CD8-positive, alpha-beta memory T cell (primary cell): ENCODE results near the gene IFT43. TPM values are rescaled to one million over a fixed set of nuclear protein-coding genes. Genes with fewer than 3 reads are reported as not detected.
"Not testable (repeated sequence)": the region's sequence is repeated elsewhere in the genome, so short reads cannot be mapped to it uniquely, and the experiment has no call there.

Experiments
- CTCF ChIA-PET: fragments of 350-600 bp; sonication (Branson Sonifier 250); formaldehyde crosslinking; loops from one replicate; lab custom pipeline; 2021; ENCODE audit warnings: antibody characterized with exemption; lab: Charles Lee
- POLR2A ChIA-PET: fragments of 350-600 bp; sonication (Branson Sonifier 250); formaldehyde crosslinking; loops from one replicate; lab custom pipeline; 2021; ENCODE audit warnings: antibody characterized with exemption; lab: Charles Lee
- DNase-seq, 5 donors: peaks; one replicate each; pipeline versions ENCODE4 v3.0.0 to v3.0.0-alpha.2; 2020 to 2022; ENCODE audit warnings: mixed read lengths in 1 of 5
- H3K27ac ChIP-seq: one replicate; pipeline ENCODE4 v1.7.0; 2013; ENCODE audit warnings: low read depth, mild to moderate bottlenecking, low read length, moderate library complexity
- H3K27me3 ChIP-seq: 2 replicates; pipeline ENCODE4 v1.7.0; 2013; ENCODE audit warnings: low read length, mild to moderate bottlenecking; ENCODE audit not compliant: insufficient read depth, poor library complexity, severe bottlenecking
- H3K36me3 ChIP-seq: 2 replicates; pipeline ENCODE4 v1.7.0; 2013; ENCODE audit warnings: mild to moderate bottlenecking, low read length, moderate library complexity; ENCODE audit not compliant: insufficient read depth
- H3K4me1 ChIP-seq: 2 replicates; pipeline ENCODE4 v1.7.0; 2013; ENCODE audit warnings: mild to moderate bottlenecking, low read length, moderate library complexity; ENCODE audit not compliant: insufficient read depth
- H3K4me3 ChIP-seq: 2 replicates; pipeline ENCODE4 v1.7.0; 2013; ENCODE audit warnings: mild to moderate bottlenecking, low read length
- H3K9me3 ChIP-seq: 2 replicates; pipeline ENCODE4 v1.7.0; 2013; ENCODE audit warnings: mild to moderate bottlenecking, low read length
- H3K27ac Mint-ChIP-seq, 8 donors: one replicate each; pipeline ENCODE4 v1.8.0; 2020 to 2021; ENCODE audit warnings: mixed read lengths in 8 of 8, mild to moderate bottlenecking in 6 of 8, inconsistent platforms in 3 of 8, moderate library complexity in 3 of 8
- H3K27me3 Mint-ChIP-seq, 2 donors: one replicate each; pipeline ENCODE4 v1.8.0; 2020 to 2021; ENCODE audit warnings: mixed read lengths in 2 of 2, mild to moderate bottlenecking in 1 of 2, moderate library complexity in 1 of 2
- H3K36me3 Mint-ChIP-seq, 3 donors: one replicate each; pipeline ENCODE4 v1.8.0; 2020 to 2021; ENCODE audit warnings: mixed read lengths in 3 of 3, inconsistent platforms in 1 of 3, mild to moderate bottlenecking in 1 of 3
- H3K4me1 Mint-ChIP-seq, 3 donors: one replicate each; pipeline ENCODE4 v1.8.0; 2020 to 2021; ENCODE audit warnings: mixed read lengths in 3 of 3, inconsistent platforms in 1 of 3, mild to moderate bottlenecking in 1 of 3
- H3K4me3 Mint-ChIP-seq, 7 donors: one replicate each; pipeline ENCODE4 v1.8.0; 2020 to 2021; ENCODE audit warnings: mixed read lengths in 7 of 7, mild to moderate bottlenecking in 6 of 7, moderate library complexity in 4 of 7, inconsistent platforms in 2 of 7
- H3K9me3 Mint-ChIP-seq, 5 donors: one replicate each; pipeline ENCODE4 v1.8.0; 2020 to 2022; ENCODE audit warnings: mixed read lengths in 5 of 5, mild to moderate bottlenecking in 3 of 5, moderate library complexity in 2 of 5, inconsistent platforms in 1 of 5
- polyA plus RNA-seq: library from polyadenylated mRNA; unstranded; fragments of 300-500 nt; fragmentation: Illumina TruSeq; gene quantifications from one replicate; pipeline ENCODE4 v1.2.3, GENCODE V29; 2021
- total RNA-seq, 2 experiments: library from RNA; stranded (reverse); gene quantifications; one replicate each; pipeline ENCODE4 v1.2.3, GENCODE V29; 2021

IFT43 gene
- total and polyA plus RNA-seq, 3 experiments from 2014 or later, result 12.6 to 14.4 (median 14.2) TPM

- no peak overlapping the region for H3K4me3 Mint-ChIP-seq
- no peak overlapping the region for H3K4me3 ChIP-seq
- POLR2A ChIA-PET, result no interaction called here
- no peaks in the 10 kb centered on the region for H3K4me1 ChIP-seq
- no peaks in the 10 kb centered on the region for H3K27me3 Mint-ChIP-seq
- H3K27me3 ChIP-seq, result no peaks in the 10 kb centered on the region
- H3K27ac Mint-ChIP-seq, result peak overlapping the region in 2 of 8 donors; percentile 38 to 61
- H3K36me3 Mint-ChIP-seq, result peaks cover 51 to 70% (median 55%) of the 10 kb centered on the region in 3 donors
- peaks cover 1% of the 10 kb centered on the region for H3K36me3 ChIP-seq
- no peak overlapping the region for H3K27ac ChIP-seq
- no peak for DNase-seq
- CTCF ChIA-PET, result no interaction called here
- no peaks in the 10 kb centered on the region for H3K9me3 ChIP-seq
- H3K4me1 Mint-ChIP-seq, result peaks cover 0 to 2% (median 0%) of the 10 kb centered on the region in 3 donors
- H3K9me3 Mint-ChIP-seq, result peaks cover 4 to 18% (median 10%) of the 10 kb centered on the region in 5 donors
These were observed 16.8 kb downstream of the IFT43 start for GRCh38 chr14:76002383-76002782.

DNA sequence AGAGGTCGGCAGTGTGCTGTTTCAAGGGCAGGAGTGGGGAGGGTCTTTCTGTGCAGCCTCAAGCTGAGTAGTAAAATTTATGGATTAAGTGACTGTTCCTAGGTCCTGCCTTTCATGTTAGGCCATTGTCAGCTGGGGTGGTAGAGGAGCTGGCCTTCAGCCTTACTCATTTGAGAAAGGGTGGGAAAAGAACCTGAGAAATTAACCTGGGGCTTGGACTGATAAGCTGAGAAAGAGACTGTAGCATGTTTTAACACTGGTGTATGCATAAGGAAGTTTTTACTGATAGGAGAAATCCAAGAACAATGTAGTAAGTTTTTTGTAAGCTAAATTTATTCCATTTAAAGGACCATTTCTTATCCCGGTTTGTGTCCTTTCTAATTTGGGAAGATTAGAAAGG lies 20.7 kb downstream of the IFT43 start:
- Histone ChIP-seq H3K27ac (no peak overlapping the region), H3K4me1 (no peaks in the 10 kb centered on the region), H3K4me3 (no peak overlapping the region), H3K27me3 (no peaks in the 10 kb centered on the region), H3K9me3 (no peaks in the 10 kb centered on the region), H3K36me3 (no peaks in the 10 kb centered on the region)
- Mint-ChIP-seq H3K4me1 (no peaks in the 10 kb centered on the region), H3K9me3 (peaks cover 4 to 18% (median 10%) of the 10 kb centered on the region in 5 donors), H3K36me3 (peaks cover 36 to 63% (median 47%) of the 10 kb centered on the region in 3 donors), H3K27me3 (no peaks in the 10 kb centered on the region), H3K27ac (no peak overlapping the region), H3K4me3 (no peak overlapping the region)
- ChIA-PET POLR2A (no interaction called here), CTCF (interaction anchor here (0.7 kb wide), 1 partner anchor 1433 kb away, joined by 3 read pairs; no protein-coding TSS in a partner anchor)
- DNase-seq, result no peak

GRCh38 chr14:76007379-76007778 lies 21.8 kb downstream of the IFT43 start:
- peaks cover 4 to 18% (median 10%) of the 10 kb centered on the region in 5 donors for H3K9me3 Mint-ChIP-seq
- H3K36me3 ChIP-seq, result peaks cover 6% of the 10 kb centered on the region
- H3K27me3 ChIP-seq, result no peaks in the 10 kb centered on the region
- H3K4me3 ChIP-seq, result no peak overlapping the region
- ChIA-PET POLR2A (no interaction called here), CTCF (no interaction called here)
- H3K27me3 Mint-ChIP-seq, result no peaks in the 10 kb centered on the region
- no peak overlapping the region for H3K4me3 Mint-ChIP-seq
- no peaks in the 10 kb centered on the region for H3K4me1 Mint-ChIP-seq
- no peak for DNase-seq
- no peaks in the 10 kb centered on the region for H3K4me1 ChIP-seq
- peaks cover 33 to 63% (median 41%) of the 10 kb centered on the region in 3 donors for H3K36me3 Mint-ChIP-seq
- no peak overlapping the region for H3K27ac ChIP-seq
- H3K9me3 ChIP-seq, result no peaks in the 10 kb centered on the region
- no peak overlapping the region for H3K27ac Mint-ChIP-seq

- CTCF ChIA-PET, result no interaction called here
- H3K27ac ChIP-seq, result no peak overlapping the region
- POLR2A ChIA-PET, result no interaction called here
- DNase-seq, result no peak
- H3K4me1 Mint-ChIP-seq, result no peaks in the 10 kb centered on the region
- no peaks in the 10 kb centered on the region for H3K4me1 ChIP-seq
- no peak overlapping the region for H3K27ac Mint-ChIP-seq
- no peak overlapping the region for H3K4me3 ChIP-seq
- no peak overlapping the region for H3K4me3 Mint-ChIP-seq
- peaks cover 32 to 63% (median 41%) of the 10 kb centered on the region in 3 donors for H3K36me3 Mint-ChIP-seq
- no peaks in the 10 kb centered on the region for H3K27me3 ChIP-seq
- no peaks in the 10 kb centered on the region for H3K9me3 ChIP-seq
- no peaks in the 10 kb centered on the region for H3K27me3 Mint-ChIP-seq
- H3K9me3 Mint-ChIP-seq, result peaks cover 4 to 18% (median 10%) of the 10 kb centered on the region in 5 donors
- H3K36me3 ChIP-seq, result peaks cover 6% of the 10 kb centered on the region
These were observed 22.3 kb downstream of the IFT43 start for GRCh38 chr14:76007852-76008251.

- H3K4me3 Mint-ChIP-seq, DNase-seq, H3K27ac Mint-ChIP-seq, H3K36me3 ChIP-seq, H3K4me1 ChIP-seq, H3K4me3 ChIP-seq, POLR2A ChIA-PET, H3K27me3 ChIP-seq, H3K4me1 Mint-ChIP-seq, H3K9me3 ChIP-seq, H3K27me3 Mint-ChIP-seq, H3K27ac ChIP-seq: not testable (repeated sequence)
- Mint-ChIP-seq H3K36me3 (peaks cover 29 to 70% (median 41%) of the 10 kb centered on the region in 3 donors), H3K9me3 (peaks cover 4 to 11% (median 5%) of the 10 kb centered on the region in 5 donors)
- CTCF ChIA-PET, result interaction anchor here (0.6 kb wide), 1 partner anchor 27 kb away, joined by 3 read pairs; no protein-coding TSS in a partner anchor
These were observed 24.1 kb downstream of the IFT43 start for GRCh38 chr14:76009627-76010026.

- no peaks in the 10 kb centered on the region for H3K9me3 Mint-ChIP-seq
- Histone ChIP-seq H3K27ac (no peak overlapping the region), H3K4me1 (no peaks in the 10 kb centered on the region), H3K36me3 (peaks cover 6% of the 10 kb centered on the region), H3K27me3 (no peaks in the 10 kb centered on the region), H3K4me3 (no peak overlapping the region), H3K9me3 (no peaks in the 10 kb centered on the region)
- peaks cover 28 to 68% (median 44%) of the 10 kb centered on the region in 3 donors for H3K36me3 Mint-ChIP-seq
- DNase-seq, result no peak
- no peaks in the 10 kb centered on the region for H3K27me3 Mint-ChIP-seq
- no peaks in the 10 kb centered on the region for H3K4me1 Mint-ChIP-seq
- H3K4me3 Mint-ChIP-seq, result no peak overlapping the region
- POLR2A ChIA-PET, result no interaction called here
- CTCF ChIA-PET, result no interaction called here
- H3K27ac Mint-ChIP-seq, result no peak overlapping the region
These were observed 26.4 kb downstream of the IFT43 start for GRCh38 chr14:76011930-76012329.

- Mint-ChIP-seq H3K4me3 (no peak overlapping the region), H3K9me3 (peaks cover 0 to 4% (median 0%) of the 10 kb centered on the region in 5 donors), H3K27me3 (no peaks in the 10 kb centered on the region), H3K27ac (no peak overlapping the region), H3K36me3 (peaks cover 27 to 68% (median 44%) of the 10 kb centered on the region in 3 donors), H3K4me1 (no peaks in the 10 kb centered on the region)
- CTCF ChIA-PET, result no interaction called here
- Histone ChIP-seq H3K4me1 (no peaks in the 10 kb centered on the region), H3K9me3 (no peaks in the 10 kb centered on the region), H3K36me3 (peaks cover 6% of the 10 kb centered on the region), H3K27me3 (no peaks in the 10 kb centered on the region), H3K27ac (no peak overlapping the region), H3K4me3 (no peak overlapping the region)
- DNase-seq, result no peak
- POLR2A ChIA-PET, result no interaction called here
These were observed 26.8 kb downstream of the IFT43 start for GRCh38 chr14:76012354-76012753.

GRCh38 chr14:76015191-76015590 lies 29.6 kb downstream of the IFT43 start:
- H3K4me1 Mint-ChIP-seq, result no peaks in the 10 kb centered on the region
- Histone ChIP-seq H3K4me1 (no peaks in the 10 kb centered on the region), H3K9me3 (no peaks in the 10 kb centered on the region), H3K4me3 (no peak overlapping the region), H3K27me3 (no peaks in the 10 kb centered on the region), H3K27ac (no peak overlapping the region), H3K36me3 (peaks cover 6% of the 10 kb centered on the region)
- peaks cover 43 to 79% (median 67%) of the 10 kb centered on the region in 3 donors for H3K36me3 Mint-ChIP-seq
- peak overlapping the region in 1 of 8 donors; percentile 90 for H3K27ac Mint-ChIP-seq
- DNase-seq, result no peak
- H3K27me3 Mint-ChIP-seq, result no peaks in the 10 kb centered on the region
- CTCF ChIA-PET, result interaction anchor here (1.3 kb wide), 1 partner anchor 35 kb away, joined by 3 read pairs; no protein-coding TSS in a partner anchor
- H3K9me3 Mint-ChIP-seq, result peaks cover 9 to 26% (median 22%) of the 10 kb centered on the region in 5 donors
- H3K4me3 Mint-ChIP-seq, result no peak overlapping the region
- POLR2A ChIA-PET, result no interaction called here
